Activated CD4-positive, CD25-positive, alpha-beta regulatory T cell treated with anti-CD3 and anti-CD28 coated beads, Interleukin-2, amount 50 U/mL, for 72 hours (primary cell): Measurements from ENCODE around the gene SLF1.
"Not testable (repeated sequence)": the region's sequence is repeated elsewhere in the genome, so short reads cannot be mapped to it uniquely, and the experiment has no call there.

ENCODE experiments used
- DNase-seq: peaks from one replicate; pipeline ENCODE4 v3.0.0; 2021

Gene SLF1

DNA sequence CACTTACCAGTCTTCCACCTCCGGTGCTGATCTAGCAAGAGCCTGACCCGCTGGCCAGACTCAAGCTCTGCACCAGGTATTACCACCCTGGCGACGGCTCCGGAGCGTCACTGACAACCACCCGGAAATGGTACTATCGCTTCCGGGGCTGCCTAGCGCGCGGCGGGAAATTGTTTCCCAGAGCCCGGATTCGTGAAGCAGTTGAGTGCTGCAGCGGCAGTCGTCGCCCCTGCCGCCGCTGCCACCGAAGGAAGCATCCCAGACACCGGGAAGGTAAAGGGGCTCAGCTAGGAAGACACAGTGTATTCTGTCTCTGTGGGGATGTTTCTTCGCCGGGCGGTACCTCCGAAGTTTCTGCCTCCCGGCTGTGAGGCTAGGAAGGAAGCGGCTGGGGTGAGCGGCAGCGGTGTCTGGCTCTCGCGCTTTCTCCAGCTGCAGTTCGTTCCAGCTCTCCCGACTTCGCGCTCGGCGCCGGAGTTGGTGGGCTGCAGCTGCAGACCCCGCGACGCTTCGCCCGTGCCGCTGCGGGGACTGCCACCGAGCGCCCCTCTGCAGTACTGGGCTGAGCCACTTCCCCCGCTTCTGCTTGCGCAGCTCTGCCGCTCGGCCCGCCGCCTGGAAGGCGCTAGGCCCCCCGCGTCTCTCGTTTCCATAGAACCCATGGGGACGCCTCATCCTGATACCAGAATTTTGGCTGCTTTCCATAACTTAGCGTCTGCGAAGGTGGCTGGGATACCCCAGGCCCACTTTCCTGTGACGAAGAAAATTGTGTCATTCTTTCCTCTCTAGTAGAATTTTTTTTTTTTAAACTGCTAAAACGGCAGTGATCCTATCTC is at the start of gene SLF1, which contains the start of gene KIAA0825:
TSS of gene SLF1 (plus strand) at position 177 of the 836 bp plus-strand sequence. CDS start 10,142 bp downstream, outside the sequence.
TSS of gene KIAA0825 (minus strand) at position 112 of the 836 bp plus-strand sequence. CDS start 81,478 bp downstream, outside the sequence.
- peak; percentile 83 for DNase-seq

GRCh38 chr5:94571415-94571814 is 47.1 kb upstream of the SLF1 start:
- DNase-seq, result no peak

DNA sequence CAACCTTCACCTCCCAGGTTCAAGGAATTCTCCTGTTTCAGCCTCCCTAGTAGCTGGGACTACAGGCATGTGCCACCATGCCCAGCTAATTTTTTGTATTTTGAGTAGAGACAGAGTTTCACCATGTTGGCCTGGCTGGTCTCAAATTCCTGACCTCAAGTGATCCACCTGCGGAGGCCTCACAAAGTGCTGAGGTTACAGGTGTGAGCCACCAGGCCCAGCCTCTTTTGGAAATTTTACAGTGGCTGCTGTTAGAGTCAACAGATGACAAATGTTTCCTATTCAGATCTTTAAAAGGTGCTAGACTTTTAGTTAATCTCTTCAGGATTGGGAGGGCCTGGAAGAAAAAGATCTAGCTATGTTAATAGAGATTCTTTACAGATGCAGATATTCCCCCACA is 45.1 kb upstream of the SLF1 start:
- DNase-seq, result not testable (repeated sequence)

GRCh38 chr5:94575196-94575595 is 43.3 kb upstream of the SLF1 start:
- no peak for DNase-seq

- DNase-seq, result no peak
These were observed 40.8 kb upstream of the SLF1 start for GRCh38 chr5:94577466-94578245.

GRCh38 chr5:94595281-94595840 is 23.1 kb upstream of the SLF1 start:
- no peak for DNase-seq

DNA sequence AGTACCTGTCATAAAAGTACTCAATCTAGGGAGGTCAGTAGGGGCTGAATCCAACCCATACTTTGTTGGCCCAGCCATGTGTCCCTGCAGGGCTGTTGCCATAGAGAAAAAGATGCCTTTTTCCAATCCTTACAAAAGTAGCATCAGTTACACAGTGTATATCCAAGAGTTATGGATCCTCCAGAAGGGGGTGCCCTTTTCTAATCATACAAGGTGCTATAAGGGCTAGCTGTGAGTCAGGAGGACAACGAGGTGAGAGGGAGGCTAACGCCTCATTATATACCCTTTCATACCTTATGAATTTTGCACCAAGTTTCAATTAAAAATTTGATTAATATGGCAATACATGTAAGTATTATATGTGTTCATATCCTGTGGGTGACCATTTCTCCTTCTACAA is 4.9 kb upstream of the SLF1 start:
- DNase-seq, result no peak

GRCh38 chr5:94614156-94614805 is 4.2 kb upstream of the SLF1 start:
- no peak for DNase-seq

- DNase-seq, result no peak
These were observed 2.6 kb upstream of the SLF1 start for GRCh38 chr5:94615862-94616261.

GRCh38 chr5:94618029-94618492 is 408 bp upstream of the SLF1 start:
- DNase-seq, result no peak

GRCh38 chr5:94620256-94620655 is 1.8 kb downstream of the SLF1 start:
- DNase-seq, result no peak

GRCh38 chr5:94621763-94622162 is 3.3 kb downstream of the SLF1 start:
- DNase-seq, result no peak

GRCh38 chr5:94623011-94623410 is 4.5 kb downstream of the SLF1 start:
- no peak for DNase-seq

- DNase-seq, result no peak
These were observed 5.4 kb downstream of the SLF1 start for GRCh38 chr5:94623877-94624276.

- DNase-seq, result no peak
These were observed 8.7 kb downstream of the SLF1 start for GRCh38 chr5:94627191-94627590.

GRCh38 chr5:94632024-94632423 is 13.6 kb downstream of the SLF1 start:
- DNase-seq, result no peak

DNA sequence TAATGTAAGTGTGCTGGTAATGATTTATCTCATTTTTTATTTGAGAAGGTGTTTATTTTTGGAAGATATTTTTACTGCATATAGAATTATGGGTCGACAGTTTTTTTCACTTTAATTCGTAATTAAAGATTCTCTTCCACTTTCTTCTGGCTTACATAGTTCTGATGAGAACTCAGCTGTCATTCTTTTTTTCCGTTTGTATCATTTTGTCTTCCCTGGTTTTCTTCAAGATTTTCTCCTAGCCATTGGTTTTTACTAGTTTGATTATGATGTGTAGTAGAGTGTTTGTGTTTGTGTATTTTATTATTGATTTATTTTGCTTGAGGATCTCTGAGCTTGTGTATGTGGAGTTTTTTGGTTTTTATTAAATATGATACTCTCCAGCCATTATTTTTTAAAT is 21.7 kb downstream of the SLF1 start:
- no peak for DNase-seq

DNA sequence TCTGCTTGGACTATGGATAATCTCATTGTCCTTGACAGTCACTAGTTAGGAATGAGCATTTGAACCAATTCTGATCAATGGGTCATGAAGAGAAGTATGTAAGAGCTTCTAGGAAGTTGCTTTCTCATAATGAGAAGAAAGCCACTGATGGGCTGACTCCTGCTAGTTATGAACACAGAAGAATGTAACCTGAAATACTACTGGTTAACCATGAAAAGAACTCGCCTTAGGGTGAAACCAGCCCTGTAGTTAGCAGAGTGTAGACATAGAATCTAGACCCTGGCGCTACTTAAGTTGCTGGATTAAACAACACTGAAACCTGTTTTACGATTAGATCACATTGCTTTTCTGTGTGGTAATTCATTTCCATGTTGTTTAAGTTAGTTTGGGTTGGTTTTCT is 26.6 kb downstream of the SLF1 start:
- no peak for DNase-seq

- DNase-seq, result no peak
These were observed 28.3 kb downstream of the SLF1 start for GRCh38 chr5:94646758-94647157.

DNA sequence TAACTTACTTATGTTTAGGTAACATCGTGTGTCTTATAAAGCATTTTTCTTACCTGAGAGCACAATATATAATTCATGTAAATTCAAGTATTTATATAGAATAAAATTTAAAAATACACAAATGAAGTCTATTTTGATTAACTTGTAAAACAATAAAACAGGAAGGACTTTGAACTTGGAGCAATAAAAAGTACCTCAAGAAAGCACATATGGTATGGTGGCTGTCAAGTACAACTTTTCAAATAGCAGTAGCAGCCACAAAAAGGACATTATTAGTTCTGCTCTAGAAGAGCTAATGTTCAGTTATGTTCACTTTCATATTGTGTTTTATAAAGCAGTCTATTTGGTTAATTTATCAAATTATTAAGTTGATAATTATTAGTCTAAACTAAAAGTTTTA is 31.4 kb downstream of the SLF1 start:
- DNase-seq, result no peak

GRCh38 chr5:94658272-94658671 is 39.8 kb downstream of the SLF1 start:
- DNase-seq, result no peak

DNA sequence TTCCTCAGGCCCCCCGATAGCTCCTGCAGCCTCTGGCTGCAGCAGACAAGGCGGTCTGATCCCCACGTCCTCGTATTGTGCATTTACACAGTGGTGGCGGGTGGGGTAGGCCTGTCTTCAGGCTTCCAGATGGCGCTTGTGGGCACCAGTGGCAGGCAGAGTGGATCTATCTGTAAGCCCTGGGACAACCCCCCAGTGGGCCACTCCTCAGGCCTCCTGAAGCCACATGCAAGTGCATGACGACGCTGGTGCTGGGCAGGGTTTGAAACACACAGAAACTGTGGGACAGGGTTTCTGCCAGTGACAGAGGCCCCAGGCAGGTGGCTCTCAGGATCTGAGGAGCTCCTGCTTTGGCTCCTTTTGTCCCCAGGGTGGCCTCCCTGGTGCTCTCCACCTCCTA is 42.0 kb downstream of the SLF1 start:
- DNase-seq, result no peak

DNA sequence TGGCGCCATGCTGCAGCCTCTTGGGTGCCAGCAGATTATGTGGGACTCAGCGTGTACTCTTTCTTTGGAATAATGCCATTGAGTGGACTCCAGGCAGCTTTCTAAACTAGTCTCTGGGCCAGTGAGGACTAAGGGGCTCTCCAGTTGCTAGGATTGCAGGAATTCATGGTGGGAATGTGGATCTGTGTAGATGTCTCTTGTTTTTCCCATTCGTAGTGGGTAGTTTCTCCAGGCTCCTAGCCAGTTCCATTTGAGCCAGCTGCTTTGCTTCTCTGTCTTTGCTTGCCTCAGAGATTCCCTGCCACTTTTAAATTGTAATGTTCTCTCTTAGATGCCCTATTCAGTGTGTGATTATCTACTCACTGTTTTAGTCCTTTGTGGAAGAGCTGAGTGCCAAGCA is 42.6 kb downstream of the SLF1 start:
- DNase-seq, result no peak
